Tracheal epithelial cell (primary cell): ENCODE results near the gene ZFP28. TPM values are rescaled to one million over a fixed set of nuclear protein-coding genes. Genes with fewer than 3 reads are reported as not detected.

Experiments
- total RNA-seq: library from RNA; depleted of rRNA; stranded (reverse); fragments of >200 nt; gene quantifications from 2 replicates; pipeline ENCODE4 v1.2.1, GENCODE V29; 2014

Gene ZFP28
- total RNA-seq, result 7.5 and 10.1 TPM in 2 replicates

DNA sequence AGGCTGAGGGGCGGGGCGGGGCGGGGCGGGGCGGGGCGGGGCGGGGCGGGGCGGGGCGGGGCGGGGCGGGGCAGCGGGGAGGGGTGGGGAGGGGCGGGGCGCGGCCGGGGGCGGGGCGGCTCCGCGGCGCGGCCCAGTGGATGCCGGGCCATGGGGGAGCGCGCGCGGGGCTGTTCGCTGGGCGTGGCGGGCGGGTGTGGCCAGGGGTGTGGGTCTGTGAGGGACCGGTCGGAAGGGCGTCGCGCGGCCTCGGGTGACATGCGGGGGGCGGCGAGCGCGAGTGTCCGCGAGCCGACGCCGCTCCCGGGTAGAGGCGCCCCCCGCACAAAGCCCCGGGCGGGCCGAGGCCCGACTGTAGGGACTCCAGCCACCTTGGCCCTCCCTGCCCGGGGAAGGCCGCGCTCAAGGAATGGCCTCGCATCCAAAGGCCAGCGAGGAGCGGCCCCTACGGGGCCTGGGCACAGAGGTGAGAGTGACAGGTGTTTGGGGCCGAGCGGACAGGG is at the start of gene ZFP28:
Gene ZFP28 (plus strand): TSS at position 188 of the 503 bp plus-strand sequence. CDS start 71 bp downstream, at position 259.

DNA sequence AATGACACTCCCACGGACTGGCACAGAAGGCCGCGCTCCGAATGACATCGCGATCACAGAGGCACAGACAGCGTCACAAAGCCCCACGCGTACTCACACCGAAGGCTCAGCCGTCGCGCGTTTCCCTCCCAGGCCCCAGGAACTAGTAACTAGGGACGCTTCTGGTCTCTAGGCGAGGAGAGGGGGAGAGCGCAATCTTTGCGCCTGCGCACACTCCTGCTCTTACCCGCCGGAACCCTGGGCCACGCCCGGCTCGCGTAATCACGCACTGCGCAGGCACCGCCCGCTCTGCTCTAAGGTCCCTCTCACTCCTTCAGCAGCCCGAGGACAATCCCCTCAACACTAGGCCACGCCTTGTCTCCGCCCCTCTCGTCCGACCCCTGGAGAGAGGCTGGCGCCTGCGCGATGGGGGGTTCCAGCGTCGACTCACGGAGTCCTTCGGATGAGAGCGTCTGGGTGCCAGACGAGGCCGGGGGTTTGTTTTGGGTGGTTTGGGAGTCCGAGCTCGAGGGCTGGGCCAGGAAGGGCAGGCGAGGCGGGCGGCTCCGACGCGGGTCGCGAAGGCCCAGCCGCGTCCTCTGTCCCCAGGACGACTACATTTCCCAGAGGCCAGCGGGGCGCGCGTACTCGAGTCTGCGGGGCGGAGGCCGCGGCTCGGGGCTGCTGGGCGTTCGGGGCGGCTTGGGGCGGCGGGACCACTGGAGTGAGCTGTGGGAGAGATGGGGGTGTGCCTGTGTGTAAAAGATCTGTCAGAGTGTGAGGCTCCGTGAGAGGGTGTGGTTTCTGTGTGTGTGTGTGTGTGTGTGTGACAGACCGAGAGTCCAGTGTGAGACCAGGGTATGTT is 31.1 kb upstream of the ZFP28 start, which contains the start of gene ZNF471:
Gene ZNF471 (plus strand): TSS at position 410 of the 844 bp plus-strand sequence. CDS start 3,717 bp downstream, outside the sequence.

DNA sequence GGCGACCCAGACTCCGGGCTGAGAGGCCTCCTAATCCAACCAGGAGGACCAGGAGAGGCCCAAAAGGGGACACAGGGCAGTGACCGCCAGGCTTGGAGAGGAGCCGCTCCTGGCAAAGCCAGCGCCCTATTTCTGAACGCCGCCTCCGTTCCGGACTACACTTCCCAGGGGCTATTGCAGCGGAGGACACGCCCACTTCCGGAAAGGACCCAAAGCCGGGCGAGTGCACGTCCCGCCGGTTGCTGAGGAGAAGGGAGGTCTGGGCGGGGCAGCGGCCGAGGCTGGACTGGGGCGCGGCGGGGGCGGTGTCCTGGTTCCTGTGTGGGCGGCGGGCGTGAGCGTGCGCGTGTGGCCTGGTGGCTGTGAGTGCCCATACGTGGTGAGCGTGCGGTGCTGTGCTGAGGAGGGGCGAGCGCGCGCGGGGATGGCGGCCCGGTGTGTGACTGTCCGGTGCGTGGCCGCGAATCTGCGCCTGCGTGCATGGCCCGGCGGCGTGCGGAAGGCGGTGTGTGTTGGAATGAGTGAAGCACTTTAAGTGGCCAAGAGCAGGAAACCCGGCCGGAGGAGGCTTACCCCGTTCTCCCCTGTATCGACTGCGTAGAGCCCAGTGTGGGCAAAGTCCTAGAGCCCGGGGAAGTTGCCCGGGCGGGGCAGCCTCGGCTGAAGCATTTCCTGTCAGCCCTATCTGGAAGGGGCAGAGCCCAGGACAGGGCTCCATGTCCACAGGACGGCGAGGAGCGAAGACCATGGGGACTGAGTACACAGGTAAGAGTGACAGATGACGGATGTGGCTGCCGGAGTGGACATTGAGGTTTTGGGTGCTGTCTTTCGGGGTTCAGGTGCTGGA is 28.7 kb downstream of the ZFP28 start, which contains the start of gene ZNF470:
Gene ZNF470 (plus strand): TSS at position 195 of the 847 bp plus-strand sequence. CDS start 2,844 bp downstream, outside the sequence.

DNA sequence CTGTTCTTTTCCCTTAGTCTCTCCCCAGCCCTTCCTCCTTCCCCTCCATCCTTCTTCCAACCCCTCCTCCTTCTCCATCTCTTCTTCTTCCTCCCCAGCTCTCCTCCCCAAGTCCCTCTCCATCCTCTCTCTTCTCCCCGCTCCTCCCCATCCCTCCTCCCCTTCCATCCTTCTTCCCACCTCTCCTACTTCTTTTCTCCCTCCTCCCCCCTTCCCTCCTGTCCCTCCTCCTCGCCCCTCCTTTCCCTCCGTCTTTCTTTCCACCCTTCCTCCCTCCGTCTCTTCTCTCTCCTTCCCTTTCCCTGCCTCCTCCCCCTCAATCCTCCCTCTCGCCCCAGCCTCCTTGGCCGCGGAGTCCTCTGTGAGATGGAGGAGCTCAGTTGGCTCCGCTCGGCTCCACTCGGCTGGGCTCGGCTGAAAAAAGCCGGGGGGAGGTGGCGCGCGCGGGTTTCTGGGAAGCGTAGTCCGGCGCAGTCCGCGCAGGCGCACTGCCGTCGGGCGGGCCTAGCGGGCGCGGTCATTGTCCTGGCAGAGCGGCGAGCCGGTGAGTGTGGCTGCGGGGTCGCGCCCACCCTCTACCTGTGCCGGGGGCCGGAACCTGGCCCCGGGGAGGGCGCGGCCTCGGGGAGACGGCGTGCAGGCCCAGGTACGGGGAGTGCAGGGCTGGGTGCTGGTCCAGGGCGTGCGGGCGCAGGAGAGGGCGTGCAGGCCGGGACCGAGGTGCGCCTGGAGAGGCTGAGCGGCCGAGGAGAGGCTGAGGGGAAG is 56.2 kb downstream of the ZFP28 start, which contains the start of gene ZNF71:
Gene ZNF71 (plus strand): TSS at position 520 of the 765 bp plus-strand sequence. CDS start 6,257 bp downstream, outside the sequence.

Other genes starting within 250 kb of the ZFP28 start
- gene ZSCAN5A, start 224.1 kb upstream of the ZFP28 start, total RNA-seq, result 3.2 and 3.4 TPM in 2 replicates
- gene ZNF582, start 145.4 kb upstream of the ZFP28 start, total RNA-seq, result 1.4 and 7.2 TPM in 2 replicates
- gene ZNF583, start 134.6 kb upstream of the ZFP28 start, total RNA-seq, result 2.6 and 2.7 TPM in 2 replicates
- 3.6 and 6.0 TPM in 2 replicates for gene ZNF667, start 61.6 kb upstream of the ZFP28 start, total RNA-seq
- gene ZNF471, start 31.1 kb upstream of the ZFP28 start, total RNA-seq, result 0.64 and 2.4 TPM in 2 replicates
- gene ZNF470, start 28.5 kb downstream of the ZFP28 start, total RNA-seq, result 3.2 and 4.1 TPM in 2 replicates
- 5.3 and 9.4 TPM in 2 replicates for gene ZNF71, start 56.4 kb downstream of the ZFP28 start, total RNA-seq
- gene SMIM17, start 104.2 kb downstream of the ZFP28 start, total RNA-seq, result 0.24 TPM in 1 of 2 replicates, not detected in the other
- 0.21 and 0.24 TPM in 2 replicates for gene ZNF835, start 132.8 kb downstream of the ZFP28 start, total RNA-seq